ENCODE results near the gene RNF213.

RNF213 gene

GRCh38 chr17:80287806-80288567 lies 27.3 kb downstream of the RNF213 start:
- peaks cover 70% of the 10 kb centered on the region for H4K20me1 ChIP-seq (ENCODE audit: insufficient read depth, low read length)
- H3K79me2 ChIP-seq (ENCODE audit: low read length) = peaks cover 39% of the 10 kb centered on the region
- no peaks in the 10 kb centered on the region for H3K4me1 ChIP-seq (ENCODE audit: low read length)
- H3K9ac ChIP-seq (ENCODE audit: low read length) = no peak overlapping the region
- no peak overlapping the region for H2AFZ ChIP-seq (ENCODE audit: low read depth, low read length)
- H3K36me3 ChIP-seq (replicated peaks; ENCODE audit: low read depth, low read length) = peaks cover 79% of the 10 kb centered on the region
- no peak overlapping the region for H3K4me3 ChIP-seq (ENCODE audit: low read length)
- no peaks in the 10 kb centered on the region for H3K9me3 ChIP-seq (ENCODE audit: insufficient read depth, low read length)
- no peak overlapping the region for H3K4me2 ChIP-seq (ENCODE audit: low read length)
- H3K27me3 ChIP-seq (ENCODE audit: low read depth, low read length) = no peaks in the 10 kb centered on the region
- no peak overlapping the region for H3K27ac ChIP-seq (ENCODE audit: low read length)
- no peak for TF ChIP-seq EZH2phosphoT487 (IDR thresholded peaks at IDR 0.05; ENCODE audit: low read depth)
- no peak for TF ChIP-seq CTCF (IDR thresholded peaks at IDR 0.05; ENCODE audit: low read depth, low read length)

- H2AFZ ChIP-seq (ENCODE audit: low read depth, low read length) = no peak overlapping the region
- H3K4me1 ChIP-seq (ENCODE audit: low read length) = no peaks in the 10 kb centered on the region
- peaks cover 26% of the 10 kb centered on the region for H3K79me2 ChIP-seq (ENCODE audit: low read length)
- H3K27me3 ChIP-seq (ENCODE audit: low read depth, low read length) = no peaks in the 10 kb centered on the region
- H3K9ac ChIP-seq (ENCODE audit: low read length) = no peak overlapping the region
- no peak overlapping the region for H3K27ac ChIP-seq (ENCODE audit: low read length)
- H3K9me3 ChIP-seq (ENCODE audit: insufficient read depth, low read length) = no peaks in the 10 kb centered on the region
- TF ChIP-seq EZH2phosphoT487 (IDR thresholded peaks at IDR 0.05; ENCODE audit: low read depth) (no peak), CTCF (IDR thresholded peaks at IDR 0.05; ENCODE audit: low read depth, low read length) (no peak)
- no peak overlapping the region for H3K4me3 ChIP-seq (ENCODE audit: low read length)
- peaks cover 68% of the 10 kb centered on the region for H4K20me1 ChIP-seq (ENCODE audit: insufficient read depth, low read length)
- peaks cover 80% of the 10 kb centered on the region for H3K36me3 ChIP-seq (replicated peaks; ENCODE audit: low read depth, low read length)
- H3K4me2 ChIP-seq (ENCODE audit: low read length) = no peak overlapping the region
Observed at GRCh38 chr17:80289616-80290015, 29.0 kb downstream of the RNF213 start.

- TF ChIP-seq CTCF (IDR thresholded peaks at IDR 0.05; ENCODE audit: low read depth, low read length) = no peak
- TF ChIP-seq EZH2phosphoT487 (IDR thresholded peaks at IDR 0.05; ENCODE audit: low read depth) = no peak
- H3K4me2 ChIP-seq (ENCODE audit: low read length) = no peak overlapping the region
- no peak overlapping the region for H3K4me3 ChIP-seq (ENCODE audit: low read length)
- H2AFZ ChIP-seq (ENCODE audit: low read depth, low read length) = no peak overlapping the region
- H3K4me1 ChIP-seq (ENCODE audit: low read length) = no peaks in the 10 kb centered on the region
- peaks cover 21% of the 10 kb centered on the region for H3K79me2 ChIP-seq (ENCODE audit: low read length)
- no peaks in the 10 kb centered on the region for H3K27me3 ChIP-seq (ENCODE audit: low read depth, low read length)
- H4K20me1 ChIP-seq (ENCODE audit: insufficient read depth, low read length) = peaks cover 68% of the 10 kb centered on the region
- H3K9me3 ChIP-seq (ENCODE audit: insufficient read depth, low read length) = no peaks in the 10 kb centered on the region
- peaks cover 80% of the 10 kb centered on the region for H3K36me3 ChIP-seq (replicated peaks; ENCODE audit: low read depth, low read length)
- no peak overlapping the region for H3K9ac ChIP-seq (ENCODE audit: low read length)
- H3K27ac ChIP-seq (ENCODE audit: low read length) = no peak overlapping the region
Observed at GRCh38 chr17:80290156-80290555, 29.5 kb downstream of the RNF213 start.

GRCh38 chr17:80291260-80291659 lies 30.6 kb downstream of the RNF213 start:
- Histone ChIP-seq H3K4me2 (ENCODE audit: low read length) (no peak overlapping the region), H3K27me3 (ENCODE audit: low read depth, low read length) (no peaks in the 10 kb centered on the region), H3K9ac (ENCODE audit: low read length) (no peak overlapping the region), H3K4me1 (ENCODE audit: low read length) (no peaks in the 10 kb centered on the region), H2AFZ (ENCODE audit: low read depth, low read length) (no peak overlapping the region), H4K20me1 (ENCODE audit: insufficient read depth, low read length) (peaks cover 63% of the 10 kb centered on the region), H3K9me3 (ENCODE audit: insufficient read depth, low read length) (no peaks in the 10 kb centered on the region), H3K4me3 (ENCODE audit: low read length) (no peak overlapping the region), H3K36me3 (replicated peaks; ENCODE audit: low read depth, low read length) (peaks cover 82% of the 10 kb centered on the region), H3K79me2 (ENCODE audit: low read length) (peaks cover 12% of the 10 kb centered on the region), H3K27ac (ENCODE audit: low read length) (no peak overlapping the region)
- TF ChIP-seq CTCF (IDR thresholded peaks at IDR 0.05; ENCODE audit: low read depth, low read length) (no peak), EZH2phosphoT487 (IDR thresholded peaks at IDR 0.05; ENCODE audit: low read depth) (no peak)

Data from OCI-LY3 (cell line).